ENCODE results near the gene GPR152.

DNA sequence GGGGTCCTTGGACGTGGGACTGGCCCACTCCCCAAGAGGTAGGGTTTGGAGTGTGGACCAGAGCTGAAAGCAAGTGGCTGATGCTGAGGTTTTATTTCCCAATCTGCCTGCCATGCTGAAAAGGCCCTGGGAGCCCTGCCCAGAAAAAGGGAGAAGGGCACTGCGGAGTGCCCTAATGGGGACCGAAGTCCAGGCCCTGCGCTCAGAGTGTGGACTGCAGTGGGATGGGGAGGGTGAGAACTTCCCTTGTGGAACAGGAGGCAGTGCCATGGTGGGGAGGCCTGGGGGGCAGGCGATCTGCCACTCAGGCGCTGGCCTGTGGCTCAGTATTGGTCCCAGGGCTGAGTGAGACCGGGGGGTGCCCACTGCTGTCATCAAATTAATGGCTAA lies 4.3 kb downstream of the GPR152 start:
- TF ChIP-seq SP1 (IDR thresholded peaks at IDR 0.05; ENCODE audit: low read depth) (no peak), CEBPB (IDR thresholded peaks at IDR 0.05; ENCODE audit: low read depth) (no peak), ZBTB33 (IDR thresholded peaks at IDR 0.05; ENCODE audit: extremely low read depth, insufficient replicate concordance, low read length) (no peak), TCF7L2 (IDR thresholded peaks at IDR 0.05; ENCODE audit: borderline replicate concordance, extremely low read depth, insufficient read depth, insufficient read length) (no peak), ATF3 (IDR thresholded peaks at IDR 0.05) (no peak), EZH2 (IDR thresholded peaks at IDR 0.05) (no peak)
- TF ChIP-seq, protein P1, sequence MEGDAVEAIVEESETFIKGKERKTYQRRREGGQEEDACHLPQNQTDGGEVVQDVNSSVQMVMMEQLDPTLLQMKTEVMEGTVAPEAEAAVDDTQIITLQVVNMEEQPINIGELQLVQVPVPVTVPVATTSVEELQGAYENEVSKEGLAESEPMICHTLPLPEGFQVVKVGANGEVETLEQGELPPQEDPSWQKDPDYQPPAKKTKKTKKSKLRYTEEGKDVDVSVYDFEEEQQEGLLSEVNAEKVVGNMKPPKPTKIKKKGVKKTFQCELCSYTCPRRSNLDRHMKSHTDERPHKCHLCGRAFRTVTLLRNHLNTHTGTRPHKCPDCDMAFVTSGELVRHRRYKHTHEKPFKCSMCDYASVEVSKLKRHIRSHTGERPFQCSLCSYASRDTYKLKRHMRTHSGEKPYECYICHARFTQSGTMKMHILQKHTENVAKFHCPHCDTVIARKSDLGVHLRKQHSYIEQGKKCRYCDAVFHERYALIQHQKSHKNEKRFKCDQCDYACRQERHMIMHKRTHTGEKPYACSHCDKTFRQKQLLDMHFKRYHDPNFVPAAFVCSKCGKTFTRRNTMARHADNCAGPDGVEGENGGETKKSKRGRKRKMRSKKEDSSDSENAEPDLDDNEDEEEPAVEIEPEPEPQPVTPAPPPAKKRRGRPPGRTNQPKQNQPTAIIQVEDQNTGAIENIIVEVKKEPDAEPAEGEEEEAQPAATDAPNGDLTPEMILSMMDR (IDR thresholded peaks at IDR 0.05 in 2 of 3, conservative IDR thresholded peaks at IDR 0.05 in 1 of 3; ENCODE audit: borderline replicate concordance in 1 of 3, insufficient read depth in 1 of 3, low read depth in 2 of 3, low read length in 2 of 3): no peak
- TF ChIP-seq, protein P2, sequence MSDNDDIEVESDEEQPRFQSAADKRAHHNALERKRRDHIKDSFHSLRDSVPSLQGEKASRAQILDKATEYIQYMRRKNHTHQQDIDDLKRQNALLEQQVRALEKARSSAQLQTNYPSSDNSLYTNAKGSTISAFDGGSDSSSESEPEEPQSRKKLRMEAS (IDR thresholded peaks at IDR 0.05): no peak

Data from HCT116 (cell line).